ENCODE data around the gene MAFF. TPM values are rescaled to one million over a fixed set of nuclear protein-coding genes. Genes with fewer than 3 reads are reported as not detected.
A peak's percentile ranks its signal among the peaks of the same experiment; 100 is the strongest.

The MAFF gene
- total RNA-seq, 1 experiment from 2014 or later: 4.6 TPM

GRCh38 chr22:38248280-38248679, 46.5 kb downstream of the MAFF start:
- TF ChIP-seq GTF2I (CRISPR knock-in tag; conservative IDR thresholded peaks at IDR 0.05) (0 out of 2 replicates have a peak, but pooled peaks have one; percentile 56), ATF1 (CRISPR knock-in tag; IDR thresholded peaks at IDR 0.05) (no peak), ZBTB21 (CRISPR knock-in tag; IDR thresholded peaks at IDR 0.05; ENCODE audit: borderline replicate concordance) (no peak)
- ATAC-seq (no peak), DNase-seq (ENCODE audit: low spot score) (no peak)
- H3K27ac Mint-ChIP-seq: no peak overlapping the region
- CTCF ChIA-PET: no interaction called here
- no peaks in the 10 kb centered on the region for H3K4me1 Mint-ChIP-seq
- no peaks in the 10 kb centered on the region for H3K27me3 Mint-ChIP-seq (ENCODE audit: low read depth)
- POLR2A ChIA-PET: no interaction called here
- no peak overlapping the region for H3K4me3 Mint-ChIP-seq
- no peaks in the 10 kb centered on the region; the same call in 1 of the 2 replicates for H3K9me3 Mint-ChIP-seq
- H3K36me3 Mint-ChIP-seq: peaks cover 34% of the 10 kb centered on the region

- ChIA-PET CTCF (interaction anchor here (1.1 kb wide), 1 partner anchor 135 kb away, joined by 5 read pairs; no protein-coding TSS in a partner anchor), POLR2A (no interaction called here)
Measured at GRCh38 chr22:38249301-38249700, 47.5 kb downstream of the MAFF start.

GRCh38 chr22:38249803-38250642, 48.2 kb downstream of the MAFF start:
- Mint-ChIP-seq H3K4me3 (no peak overlapping the region), H3K4me1 (no peaks in the 10 kb centered on the region)
- CTCF ChIA-PET: interaction anchor here (1.1 kb wide), 1 partner anchor 136 kb away, joined by 5 read pairs; no protein-coding TSS in a partner anchor

More at GRCh38 chr22:38249301-38249700, 47.5 kb downstream of the MAFF start:
- Mint-ChIP-seq H3K4me3 (no peak overlapping the region), H3K4me1 (no peaks in the 10 kb centered on the region), H3K36me3 (peaks cover 25% of the 10 kb centered on the region), H3K27ac (no peak overlapping the region), H3K27me3 (ENCODE audit: low read depth) (no peaks in the 10 kb centered on the region), H3K9me3 (no peaks in the 10 kb centered on the region; the same call in 1 of the 2 replicates)
- no peak for DNase-seq (ENCODE audit: low spot score)
- no peak for ATAC-seq
- TF ChIP-seq E2F4 (CRISPR knock-in tag; IDR thresholded peaks at IDR 0.05; ENCODE audit: borderline replicate concordance, low read depth) (no peak), IRF2 (CRISPR knock-in tag; IDR thresholded peaks at IDR 0.05; ENCODE audit: borderline replicate concordance, low read depth) (no peak)

More at GRCh38 chr22:38249803-38250642, 48.2 kb downstream of the MAFF start:
- no peak for DNase-seq (ENCODE audit: low spot score)
- no peak for TF ChIP-seq ATF3 (CRISPR knock-in tag; conservative IDR thresholded peaks at IDR 0.05)
- TF ChIP-seq E2F5 (CRISPR knock-in tag; IDR thresholded peaks at IDR 0.05): no peak
- TF ChIP-seq NR1H2 (CRISPR knock-in tag; IDR thresholded peaks at IDR 0.05): no peak
- no peak for TF ChIP-seq ERG (CRISPR knock-in tag; IDR thresholded peaks at IDR 0.05)
- no peak for TF ChIP-seq CREB1 (CRISPR knock-in tag; IDR thresholded peaks at IDR 0.05)
- TF ChIP-seq TEAD1 (CRISPR knock-in tag; IDR thresholded peaks at IDR 0.05): no peak
- TF ChIP-seq ATF2 (CRISPR knock-in tag; IDR thresholded peaks at IDR 0.05; ENCODE audit: borderline replicate concordance, low read depth): no peak
- no peak for TF ChIP-seq IRF2 (CRISPR knock-in tag; IDR thresholded peaks at IDR 0.05; ENCODE audit: borderline replicate concordance, low read depth)
- TF ChIP-seq FOXK1 (CRISPR knock-in tag; IDR thresholded peaks at IDR 0.05): no peak
- no peak for TF ChIP-seq NFE2L1 (CRISPR knock-in tag; IDR thresholded peaks at IDR 0.05)
- no peak for TF ChIP-seq NR3C1 (CRISPR knock-in tag; conservative IDR thresholded peaks at IDR 0.05; ENCODE audit: low read depth)
- Mint-ChIP-seq H3K36me3 (peaks cover 25% of the 10 kb centered on the region), H3K27ac (no peak overlapping the region), H3K27me3 (ENCODE audit: low read depth) (no peaks in the 10 kb centered on the region), H3K9me3 (no peaks in the 10 kb centered on the region; the same call in 1 of the 2 replicates)
- no peak for ATAC-seq
- POLR2A ChIA-PET: no interaction called here
